Melanocyte of skin (primary cell): Measurements from ENCODE around the gene TEX261. TPM values are rescaled to one million over a fixed set of nuclear protein-coding genes. Genes with fewer than 3 reads are reported as not detected.

Source experiments
- small RNA-seq, 2 donors: library from RNA; depleted of rRNA; stranded (forward); fragments of <200 nt; gene quantifications; one replicate each; pipeline ENCODE3, GENCODE V24; 2012
- total RNA-seq, 2 donors: library from RNA; depleted of rRNA; stranded (reverse); fragments of >200 nt; gene quantifications; 2 replicates each; pipeline ENCODE4 v1.2.3, GENCODE V29; 2012

Gene TEX261
- total RNA-seq: 10 to 100 TPM; 21.0 to 21.6 TPM

GRCh38 chr2:70994699-70995425, at the start of gene TEX261:
TEX261 (minus strand) TSS chr2:70994873; CDS start chr2:70994757, 116 bp downstream.

GRCh38 chr2:70978341-70979179, 16.1 kb downstream of the TEX261 start, which contains the start of gene ANKRD53:
ANKRD53 (plus strand) TSS chr2:70978630; CDS start chr2:70978646, 16 bp downstream.

Small RNA genes lying within 50 kb of the gene (small RNA-seq; reads per million reads assigned to genes)
- gene RN7SL160P: 0 to 0.09 reads per million in 2 donors

Other genes starting within 250 kb of the TEX261 start
- gene ADD2, start 226.7 kb downstream of the TEX261 start, total RNA-seq: 1 to 10 TPM in 1 of 2 donors, under 1 TPM in 1; 0.67 to 1.4 TPM
- not detected for gene FIGLA, start 204.2 kb downstream of the TEX261 start, total RNA-seq
- under 1 TPM in 1 of 2 donors, not detected in 1; under 0.01 TPM for gene CLEC4F, start 174.3 kb downstream of the TEX261 start, total RNA-seq
- gene CD207, start 159.1 kb downstream of the TEX261 start, total RNA-seq: under 1 TPM in 1 of 2 donors, not detected in 1; 0.34 TPM
- 1 to 10 TPM; 5.7 to 7.6 TPM for gene VAX2, start 94.3 kb downstream of the TEX261 start, total RNA-seq
- 1 to 10 TPM in 1 of 2 donors, under 1 TPM in 1; 0.33 to 1.4 TPM for gene ATP6V1B1, start 59.0 kb downstream of the TEX261 start, total RNA-seq
- 1 to 10 TPM in 1 of 2 donors, under 1 TPM in 1; 0.67 to 1.4 TPM for gene ANKRD53, start 16.2 kb downstream of the TEX261 start, total RNA-seq
- gene NAGK, start 73.8 kb upstream of the TEX261 start, total RNA-seq: 10 to 100 TPM; 55.1 to 75.3 TPM
- 1 to 10 TPM; 4.0 to 6.2 TPM for gene MCEE, start 135.4 kb upstream of the TEX261 start, total RNA-seq
- gene MPHOSPH10, start 135.8 kb upstream of the TEX261 start, total RNA-seq: 10 to 100 TPM in 1 of 2 donors, 1 to 10 TPM in 1; 9.3 to 16.0 TPM
- gene PAIP2B, start 232.2 kb upstream of the TEX261 start, total RNA-seq: under 1 TPM; 0.33 to 0.34 TPM